Measurements from ENCODE around the gene AASDH.

AASDH gene

GRCh38 chr4:56426273-56426672, 39.0 kb upstream of the AASDH start:
- DNase-seq (ENCODE audit: low read depth in 2 of 2): no peak
- no peak for TF ChIP-seq CTCF (IDR thresholded peaks at IDR 0.05; ENCODE audit: low read depth, low read length)

GRCh38 chr4:56425518-56425917, 38.2 kb upstream of the AASDH start:
- no peak overlapping the region for H3K4me3 ChIP-seq (replicated peaks in 1 of 2; ENCODE audit: low read depth in 2 of 2, low read length in 2 of 2)
- no peak for DNase-seq (ENCODE audit: low read depth in 2 of 2)
- TF ChIP-seq CTCF (IDR thresholded peaks at IDR 0.05; ENCODE audit: low read depth, low read length): no peak

More at GRCh38 chr4:56426273-56426672, 39.0 kb upstream of the AASDH start:
- no peak overlapping the region for H3K4me3 ChIP-seq (replicated peaks in 1 of 2; ENCODE audit: low read depth in 2 of 2, low read length in 2 of 2)

- peak; percentile 58 for TF ChIP-seq CTCF (IDR thresholded peaks at IDR 0.05; ENCODE audit: low read depth, low read length)
- DNase-seq (ENCODE audit: low read depth in 2 of 2): peak; percentile 61 to 63
- H3K4me3 ChIP-seq (replicated peaks in 1 of 2; ENCODE audit: low read depth in 2 of 2, low read length in 2 of 2): no peak overlapping the region
Measured at GRCh38 chr4:56424697-56425514, 37.6 kb upstream of the AASDH start.

- no peak for DNase-seq (ENCODE audit: low read depth in 2 of 2)
- no peak for TF ChIP-seq CTCF (IDR thresholded peaks at IDR 0.05; ENCODE audit: low read depth, low read length)
- no peak overlapping the region for H3K4me3 ChIP-seq (replicated peaks in 1 of 2; ENCODE audit: low read depth in 2 of 2, low read length in 2 of 2)
Measured at GRCh38 chr4:56424176-56424575, 36.9 kb upstream of the AASDH start.

- DNase-seq (ENCODE audit: low read depth in 2 of 2): no peak
- H3K4me3 ChIP-seq (replicated peaks in 1 of 2; ENCODE audit: low read depth in 2 of 2, low read length in 2 of 2): no peak overlapping the region
- TF ChIP-seq CTCF (IDR thresholded peaks at IDR 0.05; ENCODE audit: low read depth, low read length): no peak
Measured at GRCh38 chr4:56417396-56417795, 30.1 kb upstream of the AASDH start.

- no peak for DNase-seq (ENCODE audit: low read depth in 2 of 2)
- no peak for TF ChIP-seq CTCF (IDR thresholded peaks at IDR 0.05; ENCODE audit: low read depth, low read length)
- H3K4me3 ChIP-seq (replicated peaks in 1 of 2; ENCODE audit: low read depth in 2 of 2, low read length in 2 of 2): no peak overlapping the region
Measured at GRCh38 chr4:56416349-56416748, 29.1 kb upstream of the AASDH start.

Measured in cardiac fibroblast (primary cell).